HG03521 (cell line): ENCODE measurements around the gene LCE2B.
"Not testable (repeated sequence)": the region's sequence is repeated elsewhere in the genome, so short reads cannot be mapped to it uniquely, and the experiment has no call there.

ENCODE experiments used
- ATAC-seq: cut with Tn5 transposase; IDR thresholded peaks from one replicate; pipeline ENCODE4 v1.9.1; 2021; ENCODE audit warnings: mild to moderate bottlenecking, moderate library complexity; ENCODE audit not compliant: unreplicated experiment

Gene LCE2B

DNA sequence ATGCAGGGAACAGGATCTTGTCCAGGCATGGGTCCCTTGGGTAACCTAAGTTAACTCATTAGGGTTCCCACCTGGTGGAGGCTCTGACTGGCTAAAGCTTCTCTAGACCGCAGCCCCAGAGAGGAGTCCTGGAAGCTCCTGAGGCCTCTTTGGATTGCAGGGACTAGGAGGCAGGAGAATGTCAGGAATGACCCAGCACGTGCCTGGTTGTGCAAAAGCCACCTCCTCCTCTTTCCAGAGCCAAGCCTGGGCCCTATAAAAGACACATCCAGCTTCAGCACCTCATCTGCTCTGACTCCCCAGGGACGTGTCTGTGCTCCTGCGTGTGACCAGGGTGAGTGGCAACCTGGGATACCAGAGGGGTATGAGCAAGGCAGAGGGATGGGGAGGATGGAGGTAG lies at the start of gene LCE2B:
LCE2B (plus strand) TSS at position 301 of the 400 bp plus-strand sequence. CDS start 721 bp downstream, outside the sequence.
- ATAC-seq: not testable (repeated sequence)

DNA sequence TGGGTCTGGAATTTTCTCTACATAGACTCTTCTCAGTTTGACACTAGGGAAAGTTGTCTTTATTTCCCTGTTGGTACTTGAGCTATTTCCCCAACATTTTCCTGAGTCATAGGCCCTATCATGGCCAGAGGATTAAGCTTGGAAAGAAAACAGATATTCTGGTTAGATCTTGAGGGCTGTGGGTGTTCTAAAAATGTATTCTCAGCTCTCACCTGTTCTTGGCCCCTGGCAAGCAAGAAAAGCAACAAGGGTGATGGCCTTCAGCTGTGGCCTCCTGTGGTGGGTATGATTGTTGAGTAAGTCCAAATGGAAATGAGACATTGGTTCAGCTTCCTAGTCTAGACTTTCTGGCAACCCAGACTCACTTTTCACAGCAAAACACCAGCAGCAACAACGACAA lies 45.6 kb upstream of the LCE2B start:
- ATAC-seq: no peak

GRCh38 chr1:152643945-152644344 lies 42.0 kb upstream of the LCE2B start:
- ATAC-seq: no peak

- no peak for ATAC-seq
These were observed 40.8 kb upstream of the LCE2B start for GRCh38 chr1:152645146-152645545.

- no peak for ATAC-seq
These were observed 39.3 kb upstream of the LCE2B start for GRCh38 chr1:152646656-152647055.

- no peak for ATAC-seq
These were observed 31.8 kb upstream of the LCE2B start for GRCh38 chr1:152654110-152654509.

GRCh38 chr1:152656459-152656858 lies 29.5 kb upstream of the LCE2B start:
- ATAC-seq: no peak

DNA sequence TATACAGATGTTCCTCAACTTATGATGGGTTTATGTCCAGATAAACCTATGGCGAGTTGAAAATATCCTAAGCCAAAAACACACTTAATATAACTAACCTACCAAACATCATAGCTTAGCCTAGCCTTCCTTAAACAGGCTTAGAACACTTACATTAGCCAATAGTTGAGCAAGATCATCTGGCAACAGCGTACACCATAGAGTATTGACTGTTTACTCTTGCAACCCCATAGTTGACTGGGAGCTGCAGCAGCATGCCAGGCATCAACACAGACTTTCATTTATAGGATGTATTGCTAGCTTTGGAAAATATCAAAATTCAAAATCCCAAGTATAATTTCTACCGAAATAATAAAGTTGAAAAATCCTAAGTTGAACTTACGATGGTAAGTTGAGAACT lies 28.2 kb upstream of the LCE2B start:
- ATAC-seq: no peak

DNA sequence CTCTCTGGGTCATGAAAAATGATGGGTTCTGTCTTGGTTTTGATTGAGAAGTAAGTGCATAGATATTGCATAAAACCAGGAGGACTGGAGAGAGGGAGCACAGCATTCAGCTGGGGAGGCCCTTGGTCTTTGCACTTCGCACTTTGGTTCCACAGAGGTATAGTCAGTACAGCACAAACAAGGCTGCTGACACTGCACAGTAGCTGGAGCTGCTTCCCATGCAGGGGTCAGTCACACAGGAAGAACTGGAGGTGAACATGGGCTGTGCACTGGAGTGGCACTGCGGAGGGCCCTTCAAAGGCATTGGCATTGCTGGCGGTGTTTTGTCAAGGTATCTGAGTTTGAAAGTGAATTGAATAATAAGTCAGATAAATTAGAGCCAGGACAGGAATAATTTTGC lies 27.3 kb upstream of the LCE2B start:
- ATAC-seq: no peak

DNA sequence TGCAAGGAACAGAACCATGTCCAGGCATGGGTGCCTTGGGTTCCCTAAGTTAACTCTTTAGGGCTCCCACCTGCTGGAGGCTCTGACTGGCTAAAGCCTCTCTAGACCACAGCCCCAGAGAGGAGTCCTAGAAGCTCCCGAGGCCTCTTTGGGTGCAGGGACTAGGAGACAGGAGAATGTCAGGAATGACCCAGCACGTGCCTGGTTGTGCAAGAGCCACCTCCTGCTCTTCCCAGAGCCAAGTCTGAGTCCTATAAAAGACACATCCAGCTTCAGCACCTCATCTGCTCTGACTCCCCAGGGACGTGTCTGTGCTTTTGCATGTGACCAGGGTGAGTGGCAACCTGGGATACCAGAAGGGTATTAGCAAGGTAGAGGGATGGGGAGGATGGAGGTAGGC lies 22.8 kb upstream of the LCE2B start, which contains the start of gene LCE2D:
LCE2D (plus strand) TSS at position 283 of the 400 bp plus-strand sequence. CDS start 726 bp downstream, outside the sequence.
- ATAC-seq: no peak

GRCh38 chr1:152666171-152666570 lies 19.8 kb upstream of the LCE2B start:
- not testable (repeated sequence) for ATAC-seq

- ATAC-seq: no peak
These were observed 18.3 kb upstream of the LCE2B start for GRCh38 chr1:152667648-152668047.

GRCh38 chr1:152673016-152673415 lies 12.9 kb upstream of the LCE2B start:
- no peak for ATAC-seq

- not testable (repeated sequence) for ATAC-seq
These were observed 10.9 kb upstream of the LCE2B start, which contains the start of gene LCE2C for GRCh38 chr1:152674983-152675382. Gene LCE2C (plus strand): TSS chr1:152675279. CDS start chr1:152676016, 737 bp downstream.

DNA sequence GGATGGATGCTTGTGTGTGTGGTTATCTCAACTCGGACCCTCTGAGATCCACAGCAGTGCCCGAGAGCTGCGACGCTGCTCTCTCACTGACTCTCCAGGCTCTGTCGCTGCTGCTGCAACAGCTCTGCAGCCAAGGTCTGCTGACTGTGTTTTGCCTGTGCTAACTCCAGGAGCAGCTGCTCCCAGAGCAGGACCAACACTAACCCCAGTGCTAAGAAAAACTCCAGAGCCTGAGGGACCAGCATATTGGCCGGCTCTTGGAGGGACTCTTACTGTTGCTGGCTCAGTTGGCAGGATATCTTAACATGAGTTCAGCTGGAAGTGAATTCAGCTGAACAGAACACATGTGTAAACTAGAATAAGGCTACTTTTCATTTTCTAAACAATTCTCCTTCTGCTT lies 6.5 kb upstream of the LCE2B start:
- no peak for ATAC-seq

GRCh38 chr1:152681616-152682015 lies 4.3 kb upstream of the LCE2B start:
- no peak for ATAC-seq

DNA sequence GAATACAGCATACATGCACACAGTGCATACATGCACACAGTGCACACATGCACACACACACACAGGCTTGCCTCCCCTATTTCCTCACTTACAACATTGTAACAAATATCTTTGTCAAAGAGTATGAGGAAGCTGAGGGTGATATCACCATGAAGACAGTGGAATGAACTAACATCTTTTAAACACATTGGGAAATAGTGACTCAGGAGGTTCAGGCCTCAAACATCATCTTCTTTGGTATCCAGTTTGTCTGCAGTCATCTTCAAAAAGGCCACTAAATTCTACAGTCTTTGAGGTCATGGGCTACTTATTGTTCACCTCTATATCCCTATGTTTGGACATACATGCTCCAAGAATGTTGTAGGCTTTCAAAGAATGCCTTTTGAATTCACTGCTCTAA lies 2.1 kb upstream of the LCE2B start:
- ATAC-seq: no peak

- no peak for ATAC-seq
These were observed 12.0 kb downstream of the LCE2B start, which contains the start of gene LCE2A for GRCh38 chr1:152697701-152698600. Gene LCE2A (plus strand): TSS chr1:152698345. CDS start chr1:152698902, 557 bp downstream.

DNA sequence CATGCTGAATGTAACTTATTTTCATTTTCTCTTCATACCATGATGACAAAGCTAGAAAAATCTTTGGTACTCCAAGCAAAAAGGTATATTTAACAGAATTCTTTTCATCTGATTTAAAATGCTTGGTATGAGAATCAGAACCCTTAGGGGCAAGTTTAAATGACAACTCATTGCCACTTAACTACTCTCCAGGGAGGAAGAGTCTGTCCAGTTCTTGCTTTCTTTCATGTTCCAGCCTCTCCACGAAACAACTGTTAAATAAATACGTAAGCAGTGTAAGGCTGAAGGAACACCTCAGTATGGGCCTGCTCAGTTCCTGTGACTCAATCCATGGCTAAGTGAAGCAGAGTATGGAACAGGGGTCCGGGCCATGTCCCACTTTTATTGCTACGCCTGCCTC lies 13.8 kb downstream of the LCE2B start:
- ATAC-seq: no peak

- no peak for ATAC-seq
These were observed 21.9 kb downstream of the LCE2B start, which contains the start of gene LCE4A for GRCh38 chr1:152707860-152708259. Gene LCE4A (plus strand): TSS chr1:152708160. CDS start chr1:152709076, 916 bp downstream.

- ATAC-seq: no peak
These were observed 32.3 kb downstream of the LCE2B start for GRCh38 chr1:152718238-152718637.

GRCh38 chr1:152725261-152725660 lies 39.3 kb downstream of the LCE2B start:
- ATAC-seq: no peak
